HL-60 (cell line): ENCODE measurements around the gene STXBP1.

Experiments used
- CTCF ChIP-seq: IDR thresholded peaks from one replicate; pipeline ENCODE4 v1.5.1; 2011; ENCODE audit warnings: low read length, control low read depth, inconsistent platforms; ENCODE audit not compliant: insufficient read depth
- POLR2AphosphoS5 ChIP-seq: IDR thresholded peaks from 2 replicates; pipeline ENCODE4 v1.6.1; 2012; ENCODE audit warnings: low read depth
- REST ChIP-seq: IDR thresholded peaks from 2 replicates; pipeline ENCODE4 v1.6.1; 2012; ENCODE audit warnings: low read depth; ENCODE audit not compliant: insufficient replicate concordance

- TF ChIP-seq CTCF (no peak), POLR2AphosphoS5 (no peak), REST (no peak)
Measured at GRCh38 chr9:127612939-127613582, 984 bp downstream of the STXBP1 start.
